ENCODE data around the gene SMYD3. TPM values are rescaled to one million over a fixed set of nuclear protein-coding genes. Genes with fewer than 3 reads are reported as not detected.
"Not testable (repeated sequence)": the region's sequence is repeated elsewhere in the genome, so short reads cannot be mapped to it uniquely, and the experiment has no call there.

Gene SMYD3
- polyA plus RNA-seq, 2 of the 4 experiments (the other 2 are of a cell fraction), result 18.2 to 35.2 TPM

- ChIA-PET CTCF (interaction anchor here (1.2 kb wide), 1 partner anchor 10 kb away, joined by 3 read pairs; no protein-coding TSS in a partner anchor), POLR2A (no interaction called here)
- ATAC-seq (peak in 1 of 2 experiments; percentile 40; a peak in 2 of 6 replicates), FAIRE-seq (no peak), DNase-seq (ENCODE audit: low read depth in 1 of 2, low spot score in 1 of 2) (no peak)
- TF ChIP-seq NR3C1 (IDR thresholded peaks at IDR 0.05), result no peak
- no peak for TF ChIP-seq HOXB5 (CRISPR knock-in tag; IDR thresholded peaks at IDR 0.05)
- TF ChIP-seq CEBPB (IDR thresholded peaks at IDR 0.05), result no peak
- no peak for TF ChIP-seq PHF8 (IDR thresholded peaks at IDR 0.05; ENCODE audit: borderline replicate concordance, low read depth)
- TF ChIP-seq REST (IDR thresholded peaks at IDR 0.05), result no peak
- no peak for TF ChIP-seq BCL3 (IDR thresholded peaks at IDR 0.05)
- TF ChIP-seq MAZ (IDR thresholded peaks at IDR 0.05; ENCODE audit: borderline replicate concordance, low read depth, low read length), result no peak
- TF ChIP-seq EHF (CRISPR knock-in tag; IDR thresholded peaks at IDR 0.05), result no peak
- TF ChIP-seq ATOH8 (CRISPR knock-in tag; IDR thresholded peaks at IDR 0.05; ENCODE audit: low read depth), result no peak
- peaks cover 7% of the 10 kb centered on the region; the same call in 1 of the 3 replicates for H3K4me1 ChIP-seq
- no peak overlapping the region for H3K27ac ChIP-seq
- WGBS (ENCODE audit: missing lambda C conversion rate), result 22% methylated on average over 9 of the region's 9 CpGs
- no peaks in the 10 kb centered on the region for H3K9me3 ChIP-seq
- H3K4me2 ChIP-seq, result no peak overlapping the region
- H3K4me3 ChIP-seq, result no peak overlapping the region
These were observed 791.8 kb downstream of the SMYD3 start for GRCh38 chr1:245715291-245715701.

- H3K4me1 ChIP-seq; H3K4me3 ChIP-seq; H3K27ac ChIP-seq; H3K9me3 ChIP-seq; DNase-seq (ENCODE audit: low read depth in 1 of 2, low spot score in 1 of 2); POLR2A ChIA-PET; FAIRE-seq; ATAC-seq; CTCF ChIA-PET; H3K4me2 ChIP-seq: not testable (repeated sequence)
- 39% methylated on average over 3 of the region's 3 CpGs for WGBS (ENCODE audit: missing lambda C conversion rate)
These were observed 793.1 kb downstream of the SMYD3 start for GRCh38 chr1:245714027-245714426.

- FAIRE-seq (no peak), ATAC-seq (no peak)
- CTCF ChIA-PET, result interaction anchor here (1.0 kb wide), 1 partner anchor 9 kb away, joined by 3 read pairs; no protein-coding TSS in a partner anchor
These were observed 795.8 kb downstream of the SMYD3 start for GRCh38 chr1:245710961-245711903.

More at GRCh38 chr1:245710961-245711903, 795.8 kb downstream of the SMYD3 start:
- POLR2A ChIA-PET, result no interaction called here
- DNase-seq (ENCODE audit: low read depth in 1 of 2, low spot score in 1 of 2), result no peak
- WGBS (ENCODE audit: missing lambda C conversion rate), result 66% methylated on average over 30 of the region's 30 CpGs
- Histone ChIP-seq H3K4me1 (peaks cover 7% of the 10 kb centered on the region; the same call in 1 of the 3 replicates), H3K9me3 (no peaks in the 10 kb centered on the region), H3K4me2 (no peak overlapping the region), H3K4me3 (no peak overlapping the region), H3K27ac (no peak overlapping the region)
- no peak for TF ChIP-seq HOXA7 (CRISPR knock-in tag; IDR thresholded peaks at IDR 0.05)
- TF ChIP-seq MAZ (IDR thresholded peaks at IDR 0.05; ENCODE audit: borderline replicate concordance, low read depth, low read length), result no peak
- TF ChIP-seq BCL3 (IDR thresholded peaks at IDR 0.05), result no peak
- TF ChIP-seq TFCP2L1 (CRISPR knock-in tag; IDR thresholded peaks at IDR 0.05), result no peak
- no peak for TF ChIP-seq ZC3H11A (IDR thresholded peaks at IDR 0.05)
- TF ChIP-seq SREBF2 (IDR thresholded peaks at IDR 0.05), result no peak
- TF ChIP-seq ZNF302 (CRISPR knock-in tag; IDR thresholded peaks at IDR 0.05), result no peak
- TF ChIP-seq CBX2 (IDR thresholded peaks at IDR 0.05; ENCODE audit: borderline replicate concordance, low read depth), result no peak
- TF ChIP-seq ZSCAN20 (CRISPR knock-in tag; IDR thresholded peaks at IDR 0.05), result no peak
- no peak for TF ChIP-seq USF2 (IDR thresholded peaks at IDR 0.05)
- no peak for TF ChIP-seq CBX8 (IDR thresholded peaks at IDR 0.05)
- no peak for TF ChIP-seq POLR2A (IDR thresholded peaks at IDR 0.05; ENCODE audit: low read length)
- no peak for TF ChIP-seq ZFP36 (IDR thresholded peaks at IDR 0.05; ENCODE audit: borderline replicate concordance, partially characterized antibody)
- TF ChIP-seq JUN (IDR thresholded peaks at IDR 0.05), result no peak
- TF ChIP-seq MAFK (IDR thresholded peaks at IDR 0.05; ENCODE audit: partially characterized antibody), result no peak
- TF ChIP-seq E2F6 (IDR thresholded peaks at IDR 0.05; ENCODE audit: borderline replicate concordance, low read depth), result no peak
- TF ChIP-seq KDM5A (IDR thresholded peaks at IDR 0.05), result no peak
